Measurements from ENCODE around the gene ST3GAL5. TPM values are rescaled to one million over a fixed set of nuclear protein-coding genes. Genes with fewer than 3 reads are reported as not detected.

The ST3GAL5 gene
- total RNA-seq, 1 donor from 2014 or later: 16.0 TPM

DNA sequence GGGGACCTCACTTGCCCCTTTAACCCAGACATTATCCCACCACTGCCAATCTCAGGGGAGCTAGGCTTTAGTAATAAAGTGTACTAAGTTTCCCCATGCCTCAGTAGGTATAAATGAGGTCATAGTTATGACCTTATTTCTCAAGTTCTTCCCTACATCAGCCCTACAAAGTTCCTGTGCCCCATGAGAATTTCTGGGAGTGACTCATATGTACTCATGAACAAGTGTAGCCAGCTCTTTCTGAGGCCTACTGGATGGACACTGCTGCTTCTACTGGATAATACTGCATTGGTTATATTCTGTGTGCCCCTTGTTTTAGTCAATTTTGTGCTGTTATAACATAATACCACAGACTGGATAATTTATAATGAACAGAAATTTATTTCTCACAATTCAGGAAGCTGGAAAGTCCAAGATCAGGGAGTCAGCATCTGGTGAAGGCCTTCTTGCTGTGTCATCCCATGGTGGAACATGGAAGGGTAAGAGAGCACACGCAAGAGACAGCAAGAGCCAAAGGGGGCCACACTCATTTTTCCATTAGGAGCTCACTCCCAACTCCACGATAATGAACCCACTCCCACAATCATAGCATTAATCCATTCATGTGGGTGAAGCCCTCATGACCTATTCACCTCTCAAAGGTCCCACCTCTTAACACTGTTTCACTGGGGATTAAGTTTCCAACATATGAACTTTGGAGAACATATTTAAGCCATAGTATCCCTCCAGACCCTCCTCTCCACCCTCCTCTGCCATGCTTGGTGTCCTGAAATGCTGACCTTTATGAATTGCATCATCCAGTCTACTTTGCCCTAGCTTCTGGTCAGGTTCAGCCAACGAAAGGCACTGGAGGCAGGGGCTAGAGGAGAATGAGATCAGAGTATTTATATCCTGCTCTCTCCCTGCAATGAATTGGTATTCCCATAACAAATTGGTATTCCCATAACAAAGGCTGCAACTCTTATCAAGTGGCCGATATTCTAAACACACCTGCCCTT, 25.4 kb upstream of the ST3GAL5 start:
- Mint-ChIP-seq H3K36me3 (ENCODE audit: low read depth) (no peaks in the 10 kb centered on the region), H3K27ac (ENCODE audit: unreplicated experiment) (no peak overlapping the region), H3K4me1 (peaks cover 9% of the 10 kb centered on the region), H3K4me3 (no peak overlapping the region), H3K27me3 (ENCODE audit: low read depth) (no peaks in the 10 kb centered on the region), H3K9me3 (peaks cover 5% of the 10 kb centered on the region)
- DNase-seq (ENCODE audit: low read depth, low spot score): no peak
- TF ChIP-seq, protein P1, sequence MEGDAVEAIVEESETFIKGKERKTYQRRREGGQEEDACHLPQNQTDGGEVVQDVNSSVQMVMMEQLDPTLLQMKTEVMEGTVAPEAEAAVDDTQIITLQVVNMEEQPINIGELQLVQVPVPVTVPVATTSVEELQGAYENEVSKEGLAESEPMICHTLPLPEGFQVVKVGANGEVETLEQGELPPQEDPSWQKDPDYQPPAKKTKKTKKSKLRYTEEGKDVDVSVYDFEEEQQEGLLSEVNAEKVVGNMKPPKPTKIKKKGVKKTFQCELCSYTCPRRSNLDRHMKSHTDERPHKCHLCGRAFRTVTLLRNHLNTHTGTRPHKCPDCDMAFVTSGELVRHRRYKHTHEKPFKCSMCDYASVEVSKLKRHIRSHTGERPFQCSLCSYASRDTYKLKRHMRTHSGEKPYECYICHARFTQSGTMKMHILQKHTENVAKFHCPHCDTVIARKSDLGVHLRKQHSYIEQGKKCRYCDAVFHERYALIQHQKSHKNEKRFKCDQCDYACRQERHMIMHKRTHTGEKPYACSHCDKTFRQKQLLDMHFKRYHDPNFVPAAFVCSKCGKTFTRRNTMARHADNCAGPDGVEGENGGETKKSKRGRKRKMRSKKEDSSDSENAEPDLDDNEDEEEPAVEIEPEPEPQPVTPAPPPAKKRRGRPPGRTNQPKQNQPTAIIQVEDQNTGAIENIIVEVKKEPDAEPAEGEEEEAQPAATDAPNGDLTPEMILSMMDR (conservative IDR thresholded peaks at IDR 0.05): no peak

DNA sequence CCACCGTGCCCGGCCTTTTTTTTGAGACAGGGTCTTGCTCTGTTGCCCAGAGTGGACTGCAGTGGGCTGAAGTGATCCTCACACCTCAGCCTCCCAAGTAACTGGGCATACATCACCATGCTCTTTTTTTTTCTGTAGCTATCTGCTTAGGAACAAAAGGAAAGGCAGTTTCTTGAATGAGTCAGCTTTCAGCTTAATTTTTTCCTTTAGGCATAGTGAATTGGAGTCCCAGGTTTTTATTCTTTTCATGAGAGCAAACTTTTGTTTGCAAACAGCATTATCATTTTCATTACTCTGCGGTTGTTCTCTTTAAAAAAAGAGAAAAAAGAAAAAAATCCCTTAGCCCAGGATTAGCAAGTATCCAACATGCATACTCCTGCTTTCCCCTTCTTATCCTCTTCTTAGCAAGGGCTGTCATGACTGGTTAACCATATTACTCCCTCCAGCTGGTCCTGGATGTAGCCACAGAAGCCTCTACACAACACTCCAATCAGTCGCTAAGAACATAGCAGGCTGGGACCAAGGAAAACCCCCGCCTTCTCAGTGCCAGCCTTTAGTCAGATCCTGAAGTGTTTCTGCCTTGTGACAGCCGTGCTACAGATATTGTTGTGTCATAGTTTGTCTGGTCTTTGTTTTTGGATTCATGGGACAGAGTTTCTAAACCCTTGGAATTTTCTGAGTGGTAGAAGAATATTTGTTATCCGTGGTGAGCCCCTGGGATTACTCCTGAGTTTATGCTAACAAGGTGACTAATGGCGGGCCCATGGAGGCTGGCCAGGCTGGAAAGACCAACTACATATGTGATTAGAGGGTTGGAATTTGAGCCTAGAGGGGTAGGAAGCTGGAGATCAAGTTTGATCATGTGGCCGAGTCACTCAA, 23.3 kb upstream of the ST3GAL5 start:
- no peak for DNase-seq (ENCODE audit: low read depth, low spot score)
- Mint-ChIP-seq H3K9me3 (peaks cover 5% of the 10 kb centered on the region), H3K27ac (ENCODE audit: unreplicated experiment) (peak overlapping the region; percentile 21), H3K4me3 (no peak overlapping the region), H3K36me3 (ENCODE audit: low read depth) (no peaks in the 10 kb centered on the region), H3K27me3 (ENCODE audit: low read depth) (no peaks in the 10 kb centered on the region), H3K4me1 (peaks cover 12% of the 10 kb centered on the region)
- TF ChIP-seq, protein P1 (conservative IDR thresholded peaks at IDR 0.05): no peak

DNA sequence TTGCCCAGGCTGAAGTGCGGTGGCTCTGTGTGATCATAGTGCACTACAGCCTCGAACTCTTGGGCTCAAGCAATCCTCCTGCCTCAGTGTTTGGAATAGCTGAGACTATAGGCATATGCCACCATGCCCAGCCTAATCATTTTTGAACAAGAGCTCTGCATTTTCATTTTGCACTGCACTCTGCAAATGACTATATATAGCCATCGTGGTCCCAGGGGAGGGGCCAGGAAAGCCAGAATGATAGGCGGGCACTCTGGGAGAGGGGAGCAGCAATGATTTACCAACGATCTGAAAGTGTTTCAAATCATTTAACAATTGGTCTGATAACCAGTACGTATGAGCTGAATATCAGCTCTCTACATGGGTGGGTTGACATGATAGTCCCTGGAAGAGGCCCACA, 22.3 kb upstream of the ST3GAL5 start:
- Mint-ChIP-seq H3K36me3 (ENCODE audit: low read depth) (no peaks in the 10 kb centered on the region), H3K27me3 (ENCODE audit: low read depth) (no peaks in the 10 kb centered on the region), H3K4me1 (peaks cover 12% of the 10 kb centered on the region), H3K27ac (ENCODE audit: unreplicated experiment) (peak overlapping the region; percentile 27), H3K9me3 (peaks cover 5% of the 10 kb centered on the region), H3K4me3 (no peak overlapping the region)
- TF ChIP-seq, protein P1 (conservative IDR thresholded peaks at IDR 0.05): no peak
- DNase-seq (ENCODE audit: low read depth, low spot score): no peak

DNA sequence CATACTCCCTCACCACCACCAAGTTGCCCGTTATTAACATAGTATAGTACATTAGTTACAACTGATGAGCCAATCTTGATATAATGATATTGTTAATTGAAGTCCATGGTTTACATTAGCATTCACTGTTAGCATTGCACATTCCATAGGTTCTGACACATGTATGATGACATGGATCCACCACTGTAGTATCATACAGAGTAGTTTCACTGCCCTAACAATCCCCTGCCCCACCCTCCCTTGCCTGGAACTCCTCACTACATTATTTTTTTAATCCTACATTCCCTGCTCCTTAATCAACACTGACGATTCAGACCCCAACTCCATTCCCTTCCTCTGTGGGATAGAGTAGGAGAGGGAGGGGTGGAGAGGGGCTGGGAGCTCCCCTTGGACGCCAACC, 20.2 kb upstream of the ST3GAL5 start:
- DNase-seq (ENCODE audit: low read depth, low spot score): no peak
- H3K36me3 Mint-ChIP-seq (ENCODE audit: low read depth): no peaks in the 10 kb centered on the region
- no peak overlapping the region for H3K4me3 Mint-ChIP-seq
- H3K27me3 Mint-ChIP-seq (ENCODE audit: low read depth): no peaks in the 10 kb centered on the region
- H3K4me1 Mint-ChIP-seq: peaks cover 21% of the 10 kb centered on the region
- peaks cover 4% of the 10 kb centered on the region for H3K9me3 Mint-ChIP-seq
- peak overlapping the region; percentile 89 for H3K27ac Mint-ChIP-seq (ENCODE audit: unreplicated experiment)
- TF ChIP-seq, protein P1 (conservative IDR thresholded peaks at IDR 0.05): no peak

DNA sequence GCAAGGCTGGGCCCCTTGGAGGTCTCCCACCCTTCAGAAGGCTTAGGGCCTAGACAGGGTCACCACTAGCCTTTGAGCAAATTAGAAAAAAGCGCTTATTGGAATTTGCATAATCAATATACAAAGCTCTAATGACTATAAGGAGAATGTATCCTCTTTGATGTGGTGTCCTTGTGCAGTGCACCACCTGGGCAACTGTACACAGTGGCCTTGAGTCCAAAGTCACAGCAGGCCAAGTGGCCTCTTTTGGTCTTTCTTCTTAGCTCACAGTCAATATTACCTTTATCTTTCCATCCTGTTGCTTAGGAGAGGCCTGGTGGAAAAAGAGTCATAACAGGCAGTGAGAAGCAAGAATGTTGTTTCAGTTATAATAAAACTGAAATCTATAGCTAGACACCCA, 19.7 kb upstream of the ST3GAL5 start:
- Mint-ChIP-seq H3K4me1 (peaks cover 24% of the 10 kb centered on the region), H3K27ac (ENCODE audit: unreplicated experiment) (no peak overlapping the region), H3K27me3 (ENCODE audit: low read depth) (no peaks in the 10 kb centered on the region), H3K9me3 (peaks cover 2% of the 10 kb centered on the region), H3K36me3 (ENCODE audit: low read depth) (no peaks in the 10 kb centered on the region), H3K4me3 (no peak overlapping the region)
- DNase-seq (ENCODE audit: low read depth, low spot score): no peak
- TF ChIP-seq, protein P1 (conservative IDR thresholded peaks at IDR 0.05): no peak

Data from neural crest cell (in vitro differentiated cells).